HG02571 (cell line): ENCODE measurements around the gene DLX2.

Source experiments
- ATAC-seq: cut with Tn5 transposase; IDR thresholded peaks from one replicate; pipeline ENCODE4 v1.9.1; 2021; ENCODE audit warnings: mild to moderate bottlenecking, moderate library complexity; ENCODE audit not compliant: unreplicated experiment

Gene DLX2

DNA sequence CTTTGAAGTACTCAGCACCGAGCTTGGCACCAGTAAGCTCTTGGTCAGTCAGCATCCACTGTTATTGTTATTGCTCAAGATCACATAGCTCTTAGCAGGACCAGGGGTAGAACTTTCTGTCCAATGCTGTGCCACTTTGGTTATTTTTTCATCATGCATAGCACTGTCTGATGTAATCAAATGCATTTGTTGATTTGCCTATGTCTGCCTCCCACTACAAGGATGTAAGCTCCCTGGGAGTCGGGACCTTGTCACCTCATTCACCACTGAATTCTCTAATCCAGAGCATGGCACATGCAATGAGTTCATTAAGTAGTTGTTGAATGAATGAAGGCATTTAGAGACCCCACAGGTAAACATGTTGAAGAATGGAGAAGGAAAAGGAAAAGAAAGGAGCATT, 46.4 kb downstream of the DLX2 start:
- ATAC-seq = no peak

DNA sequence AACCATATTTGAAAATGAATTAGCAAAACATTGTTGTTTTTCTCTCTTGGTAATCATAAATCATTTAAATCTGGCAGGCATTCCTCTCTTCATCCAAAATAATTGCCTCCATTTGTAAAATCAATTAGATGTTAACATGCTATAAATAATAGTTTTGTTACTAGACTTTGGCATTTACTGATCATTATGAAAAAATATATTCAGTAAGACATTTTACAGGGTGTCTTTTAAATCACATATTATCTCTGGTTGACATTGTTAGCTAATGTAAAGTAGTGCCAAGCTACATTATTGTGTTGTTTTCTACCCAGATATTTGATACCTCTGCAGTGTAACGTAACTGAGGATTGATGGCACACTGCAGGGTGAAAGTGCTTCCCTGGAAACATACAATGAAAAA, 49.2 kb downstream of the DLX2 start:
- ATAC-seq = no peak

- ATAC-seq = no peak
These were observed 50.4 kb downstream of the DLX2 start for GRCh38 chr2:172052000-172052983.

GRCh38 chr2:172050479-172051125, 52.1 kb downstream of the DLX2 start:
- ATAC-seq = no peak

- ATAC-seq = no peak
These were observed 53.1 kb downstream of the DLX2 start for GRCh38 chr2:172049567-172050120.
